Activated gamma-delta T cell treated with Interleukin-2 at 50 U/mL for 16 hours (primary cell): ENCODE data around the gene OR10H1.

Experiments used
- DNase-seq: peaks from one replicate; pipeline ENCODE4 v3.0.0-alpha.2; 2020

Gene OR10H1

DNA sequence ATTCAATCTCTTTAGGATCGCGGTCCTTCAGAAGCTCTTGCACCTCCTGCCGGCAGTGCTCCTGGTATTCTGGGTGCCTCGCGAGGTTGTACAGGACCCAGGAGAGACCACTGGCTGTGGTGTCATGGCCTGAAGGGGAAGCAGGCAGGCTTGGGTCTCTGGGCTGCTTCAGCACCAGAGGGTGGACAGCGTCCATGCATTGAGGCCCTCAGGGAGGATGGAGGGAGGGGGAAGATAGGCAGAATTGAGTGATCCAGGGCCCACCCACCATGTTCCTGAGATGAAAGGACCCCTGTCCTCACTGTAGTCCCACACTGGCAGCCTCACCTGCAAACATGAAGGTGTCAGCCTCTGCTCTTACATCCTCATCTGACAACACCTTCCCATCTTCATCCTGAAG is 45.9 kb downstream of the OR10H1 start:
- DNase-seq: no peak

GRCh38 chr19:15759962-15760565 is 55.4 kb downstream of the OR10H1 start:
- no peak for DNase-seq

- DNase-seq: no peak
Observed at GRCh38 chr19:15758379-15758778, 57.1 kb downstream of the OR10H1 start.
